PFSK-1 (cell line): ENCODE measurements around the gene TSPAN32.

ENCODE experiments used
- FOXP2 ChIP-seq: optimal IDR thresholded peaks from 2 replicates; pipeline ENCODE3; 2011; ENCODE audit warnings: borderline replicate concordance, control low read depth, inconsistent platforms; ENCODE audit not compliant: insufficient read depth; ENCODE audit errors: extremely low read length, extremely low read depth
- POLR2AphosphoS5 ChIP-seq: IDR thresholded peaks from 2 replicates; pipeline ENCODE4 v1.6.1; 2012; ENCODE audit warnings: low read depth, mild to moderate bottlenecking, control low read depth, low read length, moderate library complexity
- REST ChIP-seq, 2 experiments: IDR thresholded peaks; 2 replicates each; pipeline versions ENCODE4 v1.6.1 to v1.8.0; 2011 to 2012; ENCODE audit warnings: low read depth in 2 of 2, low read length in 2 of 2, control low read depth in 1 of 2, inconsistent platforms in 1 of 2, mild to moderate bottlenecking in 1 of 2, moderate library complexity in 1 of 2; ENCODE audit not compliant: insufficient read depth in 1 of 2
- SIN3A ChIP-seq: IDR thresholded peaks from 2 replicates; pipeline ENCODE4 v1.6.1; 2012; ENCODE audit warnings: mild to moderate bottlenecking, low read length, moderate library complexity, borderline replicate concordance; ENCODE audit not compliant: insufficient read depth
- TAF1 ChIP-seq: IDR thresholded peaks from 2 replicates; pipeline ENCODE4 v1.6.1; 2012; ENCODE audit warnings: low read length, control low read depth, borderline replicate concordance; ENCODE audit not compliant: insufficient read depth

Gene TSPAN32

GRCh38 chr11:2258501-2259465 lies 43.0 kb upstream of the TSPAN32 start:
- TF ChIP-seq REST (IDR thresholded peaks at IDR 0.05; ENCODE audit: insufficient read depth in 1 of 2, low read depth in 2 of 2, low read length in 2 of 2): no peak
- TF ChIP-seq TAF1: no peak
- TF ChIP-seq FOXP2: no peak

GRCh38 chr11:2259466-2259830 lies 42.4 kb upstream of the TSPAN32 start:
- TF ChIP-seq SIN3A (no peak), REST (IDR thresholded peaks at IDR 0.05; ENCODE audit: insufficient read depth in 1 of 2, low read depth in 2 of 2, low read length in 2 of 2) (no peak), TAF1 (no peak), FOXP2 (no peak), POLR2AphosphoS5 (no peak)

GRCh38 chr11:2259897-2260451 lies 41.8 kb upstream of the TSPAN32 start:
- TF ChIP-seq TAF1: no peak
- no peak for TF ChIP-seq REST (IDR thresholded peaks at IDR 0.05; ENCODE audit: insufficient read depth in 1 of 2, low read depth in 2 of 2, low read length in 2 of 2)
- TF ChIP-seq FOXP2: no peak
- no peak for TF ChIP-seq POLR2AphosphoS5
- TF ChIP-seq SIN3A: no peak

GRCh38 chr11:2260491-2261364 lies 41.1 kb upstream of the TSPAN32 start:
- TF ChIP-seq REST (IDR thresholded peaks at IDR 0.05; ENCODE audit: insufficient read depth in 1 of 2, low read depth in 2 of 2, low read length in 2 of 2) (no peak), TAF1 (no peak), POLR2AphosphoS5 (no peak), FOXP2 (no peak)
